HepG2 (cell line): Measurements from ENCODE around the gene JPH3. TPM values are rescaled to one million over a fixed set of nuclear protein-coding genes. Genes with fewer than 3 reads are reported as not detected.

Experiments used
- ASH2L ChIP-seq: fragments of 300-600, 200-600 bp; sonication (generic); IDR thresholded peaks from 2 replicates; pipeline ENCODE4 v1.7.0; 2017; ENCODE audit warnings: low read depth, mild to moderate bottlenecking, moderate library complexity, mixed read lengths, low read length; ENCODE audit not compliant: insufficient read length
- BRD4 ChIP-seq: sonication (generic); formaldehyde crosslinking; IDR thresholded peaks from 2 replicates; pipeline ENCODE4 v1.4.0; 2020; ENCODE audit warnings: missing genetic modification reagents
- CCDC6 ChIP-seq: sonication (generic); formaldehyde crosslinking; IDR thresholded peaks from 2 replicates; pipeline ENCODE4 v1.8.1; 2022; ENCODE audit warnings: mild to moderate bottlenecking, missing genetic modification reagents, moderate library complexity
- CREM ChIP-seq, 2 experiments: sonication (generic) in 1 of 2; formaldehyde crosslinking in 1 of 2; IDR thresholded peaks; 2 replicates each; pipeline versions ENCODE4 v1.4.0 to v1.6.1; 2016 to 2020; ENCODE audit warnings: antibody characterized with exemption in 1 of 2, mild to moderate bottlenecking in 1 of 2, missing genetic modification reagents in 1 of 2
- HHEX ChIP-seq: IDR thresholded peaks from 2 replicates; pipeline ENCODE4 v1.6.1; 2016; ENCODE audit warnings: control low read depth
- PAF1 ChIP-seq: IDR thresholded peaks from 2 replicates; pipeline ENCODE4 v1.6.1; 2016; ENCODE audit warnings: missing genetic modification reagents, missing compliant biosample characterization
- PITX1 ChIP-seq: sonication (generic); formaldehyde crosslinking; IDR thresholded peaks from 2 replicates; pipeline ENCODE4 v1.5.1; 2020; ENCODE audit warnings: mild to moderate bottlenecking, missing genetic modification reagents
- PTBP1 ChIP-seq: fragments of 200-400 bp; formaldehyde crosslinking; IDR thresholded peaks from 2 replicates; pipeline ENCODE4 v1.6.1; 2018; ENCODE audit warnings: low read length, low read depth; ENCODE audit not compliant: poor library complexity, severe bottlenecking
- SOX6 ChIP-seq, 2 experiments: fragments of 450-650 bp in 1 of 2; sonication (generic) in 1 of 2; formaldehyde crosslinking in 1 of 2; IDR thresholded peaks; 2 replicates each; pipeline versions ENCODE4 v1.4.0 to v1.6.1; 2017 to 2020; ENCODE audit warnings: antibody characterized with exemption in 1 of 2, mild to moderate bottlenecking in 1 of 2, missing genetic modification reagents in 1 of 2
- TARDBP ChIP-seq: sonication (generic); formaldehyde crosslinking; IDR thresholded peaks from 2 replicates; pipeline ENCODE4 v1.8.0; 2022; ENCODE audit warnings: mild to moderate bottlenecking, missing genetic modification reagents
- TCF7 ChIP-seq: sonication (generic); IDR thresholded peaks from 2 replicates; pipeline ENCODE4 v1.6.1; 2016; ENCODE audit warnings: antibody characterized with exemption, low read depth
- TMF1 ChIP-seq: sonication (generic); formaldehyde crosslinking; IDR thresholded peaks from 2 replicates; pipeline ENCODE4 v1.8.1; 2022; ENCODE audit warnings: low read depth, missing genetic modification reagents
- ZBTB4 ChIP-seq: sonication (generic); formaldehyde crosslinking; IDR thresholded peaks from 2 replicates; pipeline ENCODE4 v1.4.0; 2020; ENCODE audit warnings: missing genetic modification reagents, mild to moderate bottlenecking, borderline replicate concordance
- ZNF160 ChIP-seq: sonication (generic); formaldehyde crosslinking; IDR thresholded peaks from 2 replicates; pipeline ENCODE4 v1.8.0; 2022; ENCODE audit warnings: mild to moderate bottlenecking, inconsistent platforms, missing genetic modification reagents
- ZNF788 ChIP-seq: sonication (generic); formaldehyde crosslinking; IDR thresholded peaks from 2 replicates; pipeline ENCODE4 v1.5.0; 2020; ENCODE audit warnings: mild to moderate bottlenecking, missing genetic modification reagents, borderline replicate concordance
- polyA plus RNA-seq, 8 experiments: library from polyadenylated mRNA; depleted of rRNA in 3 of 8; stranded (reverse) in 7 of 8; unstranded in 1 of 8; fragments of >200 nt; fragmentation: Illumina TruSeq in 4 of 8; extraction: Trizol in 4 of 8; gene quantifications; 2 replicates each; pipeline versions ENCODE4 v1.2.1 to v1.2.3, GENCODE V29; 2011 to 2016; ENCODE audit warnings: low read depth in 4 of 8, missing spikeins in 1 of 8, mixed read lengths in 1 of 8; ENCODE audit not compliant: insufficient read depth in 1 of 8
- total RNA-seq, 5 experiments: library from RNA; depleted of rRNA; stranded (reverse); fragments of >200 nt; fragmentation: Illumina TruSeq; extraction: Trizol; gene quantifications; 2 replicates each; pipeline ENCODE4 v1.2.3, GENCODE V29; 2016; ENCODE audit warnings: low read depth in 1 of 5
- TF ChIP-seq, protein P1 (sequence below): sonication (generic); formaldehyde crosslinking; IDR thresholded peaks from 2 replicates; pipeline ENCODE4 v1.5.1; 2020; ENCODE audit warnings: missing genetic modification reagents, mild to moderate bottlenecking, borderline replicate concordance
- TF ChIP-seq, protein P2 (sequence below): sonication (generic); formaldehyde crosslinking; IDR thresholded peaks from 2 replicates; pipeline ENCODE4 v1.9.0; 2021; ENCODE audit warnings: mild to moderate bottlenecking, missing genetic modification reagents

Gene JPH3
- total and polyA plus RNA-seq, 2 of the 13 experiments (the other 11 are each of a cell fraction or from before 2014, with no cell fraction given), result not detected

GRCh38 chr16:87705771-87706277 lies 103.5 kb downstream of the JPH3 start (continued):
- TF ChIP-seq TCF7 (peak; percentile 21; the same call in 1 of the 2 replicates), PITX1 (peak; percentile 40; the same call in 1 of the 2 replicates), ZNF788 (CRISPR knock-in tag) (0 out of 2 replicates have a peak, but pooled peaks have one; percentile 42), CREM (IDR thresholded peaks at IDR 0.05) (peak; percentile 53; the same call in 1 of the 2 replicates), CREM (CRISPR knock-in tag; IDR thresholded peaks at IDR 0.05) (no peak), PAF1 (CRISPR knock-in tag) (no peak), BRD4 (CRISPR knock-in tag) (no peak), ZBTB4 (CRISPR knock-in tag) (peak; percentile 5; the same call in 1 of the 2 replicates), TARDBP (peak; percentile 47; the same call in 1 of the 2 replicates), CCDC6 (no peak), ZNF160 (peak; percentile 42; the same call in 1 of the 2 replicates), PTBP1 (peak; percentile 36), SOX6 (IDR thresholded peaks at IDR 0.05) (no peak), SOX6 (CRISPR knock-in tag; IDR thresholded peaks at IDR 0.05) (0 out of 2 replicates have a peak, but pooled peaks have one; percentile 42), TMF1 (CRISPR knock-in tag) (peak; percentile 51; the same call in 1 of the 2 replicates), HHEX (peak; percentile 72), ASH2L (peak; percentile 28)
- TF ChIP-seq, protein P1, sequence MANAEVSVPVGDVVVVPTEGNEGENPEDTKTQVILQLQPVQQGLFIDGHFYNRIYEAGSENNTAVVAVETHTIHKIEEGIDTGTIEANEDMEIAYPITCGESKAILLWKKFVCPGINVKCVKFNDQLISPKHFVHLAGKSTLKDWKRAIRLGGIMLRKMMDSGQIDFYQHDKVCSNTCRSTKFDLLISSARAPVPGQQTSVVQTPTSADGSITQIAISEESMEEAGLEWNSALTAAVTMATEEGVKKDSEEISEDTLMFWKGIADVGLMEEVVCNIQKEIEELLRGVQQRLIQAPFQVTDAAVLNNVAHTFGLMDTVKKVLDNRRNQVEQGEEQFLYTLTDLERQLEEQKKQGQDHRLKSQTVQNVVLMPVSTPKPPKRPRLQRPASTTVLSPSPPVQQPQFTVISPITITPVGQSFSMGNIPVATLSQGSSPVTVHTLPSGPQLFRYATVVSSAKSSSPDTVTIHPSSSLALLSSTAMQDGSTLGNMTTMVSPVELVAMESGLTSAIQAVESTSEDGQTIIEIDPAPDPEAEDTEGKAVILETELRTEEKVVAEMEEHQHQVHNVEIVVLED (CRISPR knock-in tag), result no peak
- TF ChIP-seq, protein P2, sequence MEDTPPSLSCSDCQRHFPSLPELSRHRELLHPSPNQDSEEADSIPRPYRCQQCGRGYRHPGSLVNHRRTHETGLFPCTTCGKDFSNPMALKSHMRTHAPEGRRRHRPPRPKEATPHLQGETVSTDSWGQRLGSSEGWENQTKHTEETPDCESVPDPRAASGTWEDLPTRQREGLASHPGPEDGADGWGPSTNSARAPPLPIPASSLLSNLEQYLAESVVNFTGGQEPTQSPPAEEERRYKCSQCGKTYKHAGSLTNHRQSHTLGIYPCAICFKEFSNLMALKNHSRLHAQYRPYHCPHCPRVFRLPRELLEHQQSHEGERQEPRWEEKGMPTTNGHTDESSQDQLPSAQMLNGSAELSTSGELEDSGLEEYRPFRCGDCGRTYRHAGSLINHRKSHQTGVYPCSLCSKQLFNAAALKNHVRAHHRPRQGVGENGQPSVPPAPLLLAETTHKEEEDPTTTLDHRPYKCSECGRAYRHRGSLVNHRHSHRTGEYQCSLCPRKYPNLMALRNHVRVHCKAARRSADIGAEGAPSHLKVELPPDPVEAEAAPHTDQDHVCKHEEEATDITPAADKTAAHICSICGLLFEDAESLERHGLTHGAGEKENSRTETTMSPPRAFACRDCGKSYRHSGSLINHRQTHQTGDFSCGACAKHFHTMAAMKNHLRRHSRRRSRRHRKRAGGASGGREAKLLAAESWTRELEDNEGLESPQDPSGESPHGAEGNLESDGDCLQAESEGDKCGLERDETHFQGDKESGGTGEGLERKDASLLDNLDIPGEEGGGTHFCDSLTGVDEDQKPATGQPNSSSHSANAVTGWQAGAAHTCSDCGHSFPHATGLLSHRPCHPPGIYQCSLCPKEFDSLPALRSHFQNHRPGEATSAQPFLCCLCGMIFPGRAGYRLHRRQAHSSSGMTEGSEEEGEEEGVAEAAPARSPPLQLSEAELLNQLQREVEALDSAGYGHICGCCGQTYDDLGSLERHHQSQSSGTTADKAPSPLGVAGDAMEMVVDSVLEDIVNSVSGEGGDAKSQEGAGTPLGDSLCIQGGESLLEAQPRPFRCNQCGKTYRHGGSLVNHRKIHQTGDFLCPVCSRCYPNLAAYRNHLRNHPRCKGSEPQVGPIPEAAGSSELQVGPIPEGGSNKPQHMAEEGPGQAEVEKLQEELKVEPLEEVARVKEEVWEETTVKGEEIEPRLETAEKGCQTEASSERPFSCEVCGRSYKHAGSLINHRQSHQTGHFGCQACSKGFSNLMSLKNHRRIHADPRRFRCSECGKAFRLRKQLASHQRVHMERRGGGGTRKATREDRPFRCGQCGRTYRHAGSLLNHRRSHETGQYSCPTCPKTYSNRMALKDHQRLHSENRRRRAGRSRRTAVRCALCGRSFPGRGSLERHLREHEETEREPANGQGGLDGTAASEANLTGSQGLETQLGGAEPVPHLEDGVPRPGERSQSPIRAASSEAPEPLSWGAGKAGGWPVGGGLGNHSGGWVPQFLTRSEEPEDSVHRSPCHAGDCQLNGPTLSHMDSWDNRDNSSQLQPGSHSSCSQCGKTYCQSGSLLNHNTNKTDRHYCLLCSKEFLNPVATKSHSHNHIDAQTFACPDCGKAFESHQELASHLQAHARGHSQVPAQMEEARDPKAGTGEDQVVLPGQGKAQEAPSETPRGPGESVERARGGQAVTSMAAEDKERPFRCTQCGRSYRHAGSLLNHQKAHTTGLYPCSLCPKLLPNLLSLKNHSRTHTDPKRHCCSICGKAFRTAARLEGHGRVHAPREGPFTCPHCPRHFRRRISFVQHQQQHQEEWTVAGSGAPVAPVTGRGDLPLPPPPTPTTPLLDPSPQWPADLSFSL (CRISPR knock-in tag), result peak; percentile 98
